ENCODE measurements around the gene CDC42SE2. TPM values are rescaled to one million over a fixed set of nuclear protein-coding genes. Genes with fewer than 3 reads are reported as not detected.
"Not testable (repeated sequence)": the region's sequence is repeated elsewhere in the genome, so short reads cannot be mapped to it uniquely, and the experiment has no call there.

Gene CDC42SE2
- total RNA-seq, 1 donor from 2014 or later = 12.8 TPM

GRCh38 chr5:131324303-131324702 lies 60.5 kb downstream of the CDC42SE2 start:
- intact Hi-C loops (cut with DNase I) = no loop called here
- H3K36me3 ChIP-seq = no peaks in the 10 kb centered on the region
- peaks cover 0 to 28% of the 10 kb centered on the region in 2 donors for H3K4me1 ChIP-seq
- no peaks in the 10 kb centered on the region for H3K9me3 ChIP-seq
- DNase-seq (ENCODE audit: low spot score in 2 of 2) = no peak
- TF ChIP-seq CTCF (IDR thresholded peaks at IDR 0.05) = no peak
- no peak overlapping the region for H3K4me3 ChIP-seq
- no peaks in the 10 kb centered on the region for H3K27me3 ChIP-seq
- H3K27ac ChIP-seq = no peak overlapping the region

- intact Hi-C loops (cut with DNase I) = no loop called here
Observed at GRCh38 chr5:131328536-131329285, 64.9 kb downstream of the CDC42SE2 start.

GRCh38 chr5:131329286-131329560 lies 65.4 kb downstream of the CDC42SE2 start:
- Histone ChIP-seq H3K27ac (peak overlapping the region in 1 of 2 donors; percentile 22), H3K36me3 (no peaks in the 10 kb centered on the region), H3K27me3 (no peaks in the 10 kb centered on the region), H3K9me3 (no peaks in the 10 kb centered on the region), H3K4me3 (no peak overlapping the region), H3K4me1 (peaks cover 0 to 13% of the 10 kb centered on the region in 2 donors)
- TF ChIP-seq CTCF (IDR thresholded peaks at IDR 0.05) = no peak
- intact Hi-C loops (cut with DNase I) = no loop called here
- no peak for DNase-seq (ENCODE audit: low spot score in 2 of 2)

More at GRCh38 chr5:131328536-131329285, 64.9 kb downstream of the CDC42SE2 start:
- no peaks in the 10 kb centered on the region for H3K9me3 ChIP-seq
- no peaks in the 10 kb centered on the region for H3K27me3 ChIP-seq
- H3K36me3 ChIP-seq = no peaks in the 10 kb centered on the region
- TF ChIP-seq CTCF (IDR thresholded peaks at IDR 0.05) = no peak
- no peak for DNase-seq (ENCODE audit: low spot score in 2 of 2)
- H3K4me3 ChIP-seq = no peak overlapping the region
- H3K4me1 ChIP-seq = peaks cover 0 to 17% of the 10 kb centered on the region in 2 donors
- H3K27ac ChIP-seq = peak overlapping the region in 1 of 2 donors; percentile 22

GRCh38 chr5:131330031-131330430 lies 66.2 kb downstream of the CDC42SE2 start:
- no peak for TF ChIP-seq CTCF (IDR thresholded peaks at IDR 0.05)
- Histone ChIP-seq H3K36me3 (no peaks in the 10 kb centered on the region), H3K4me1 (peaks cover 0 to 9% of the 10 kb centered on the region in 2 donors), H3K27ac (no peak overlapping the region), H3K27me3 (no peaks in the 10 kb centered on the region), H3K4me3 (no peak overlapping the region), H3K9me3 (no peaks in the 10 kb centered on the region)
- no peak for DNase-seq (ENCODE audit: low spot score in 2 of 2)
- intact Hi-C loops (cut with DNase I) = no loop called here

- H3K36me3 ChIP-seq; intact Hi-C loops (cut with DNase I): not testable (repeated sequence)
Observed at GRCh38 chr5:131335756-131336155, 71.9 kb downstream of the CDC42SE2 start.

GRCh38 chr5:131336801-131337200 lies 72.9 kb downstream of the CDC42SE2 start:
- peaks cover 0 to 19% of the 10 kb centered on the region in 2 donors for H3K9me3 ChIP-seq
- H3K36me3 ChIP-seq; DNase-seq (ENCODE audit: low spot score in 2 of 2); H3K4me3 ChIP-seq; H3K27ac ChIP-seq; H3K4me1 ChIP-seq; H3K27me3 ChIP-seq; intact Hi-C loops (cut with DNase I): not testable (repeated sequence)

More at GRCh38 chr5:131335756-131336155, 71.9 kb downstream of the CDC42SE2 start:
- H3K27me3 ChIP-seq; H3K4me1 ChIP-seq; H3K27ac ChIP-seq; H3K4me3 ChIP-seq; DNase-seq (ENCODE audit: low spot score in 2 of 2): not testable (repeated sequence)
- H3K9me3 ChIP-seq = peaks cover 0 to 19% of the 10 kb centered on the region in 2 donors

GRCh38 chr5:131337240-131338050 lies 73.6 kb downstream of the CDC42SE2 start:
- H3K4me1 ChIP-seq; H3K36me3 ChIP-seq; H3K27ac ChIP-seq; H3K4me3 ChIP-seq; DNase-seq (ENCODE audit: low spot score in 2 of 2); intact Hi-C loops (cut with DNase I); H3K27me3 ChIP-seq: not testable (repeated sequence)
- H3K9me3 ChIP-seq = peaks cover 0 to 19% of the 10 kb centered on the region in 2 donors
